Astrocyte of the spinal cord (primary cell): ENCODE results near the gene ATAD2B.

Experiments
- DNase-seq: peaks from one replicate; pipeline ENCODE4 v3.0.0; 2011; ENCODE audit warnings: low read depth, low spot score
- H3K4me3 ChIP-seq: 2 replicates; pipeline ENCODE4 v1.5.1; 2011; ENCODE audit warnings: low read depth, mild to moderate bottlenecking, low read length, moderate library complexity
- CTCF ChIP-seq: IDR thresholded peaks from 2 replicates; pipeline ENCODE4 v1.5.1; 2012; ENCODE audit warnings: low read depth, mild to moderate bottlenecking, low read length, inconsistent platforms
- in situ Hi-C: cut with HindIII; loops from 2 replicates; pipeline ENCODE4 v1.10.0; 2017; ENCODE audit warnings: low sequenced_read_pairs

ATAD2B gene

DNA sequence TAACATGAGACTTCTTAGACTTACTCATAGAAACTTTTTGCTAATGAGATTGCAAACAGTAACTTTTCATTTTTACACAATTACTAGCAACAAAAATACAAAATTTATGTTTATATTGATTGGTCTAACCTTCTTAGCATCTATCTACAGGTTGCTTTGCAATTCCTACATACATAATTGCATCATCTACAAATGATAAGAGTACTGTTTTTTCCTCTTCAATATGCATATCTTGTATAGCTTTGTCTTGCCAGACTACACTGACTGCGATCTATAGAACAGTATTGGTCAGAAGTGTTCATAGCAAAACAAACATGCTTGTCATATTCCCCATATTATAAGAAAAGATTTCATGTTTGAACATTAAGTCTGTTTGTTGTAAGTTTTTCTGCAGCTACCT lies 87.9 kb downstream of the ATAD2B start:
- H3K4me3 ChIP-seq = no peak overlapping the region
- no peak for DNase-seq
- TF ChIP-seq CTCF = no peak
- in situ Hi-C loops = no loop called here

DNA sequence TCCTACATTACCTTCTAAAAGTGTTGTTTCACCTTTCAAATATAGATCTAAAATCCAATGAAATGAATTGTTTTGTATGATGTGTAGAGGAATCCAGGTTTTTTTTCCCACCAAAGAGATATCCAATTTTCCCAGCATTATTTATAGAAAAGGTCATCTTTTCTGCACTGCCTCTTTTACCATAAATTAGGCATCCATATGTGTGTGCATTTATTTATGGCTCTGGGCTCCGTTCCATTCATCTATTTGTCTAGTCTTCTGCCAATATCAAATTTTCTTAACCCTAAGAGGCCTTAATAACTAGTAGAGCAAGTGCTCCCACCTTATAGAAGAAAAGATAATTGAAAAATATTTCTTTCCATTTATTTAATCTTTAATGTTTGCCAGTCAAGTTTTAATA lies 88.3 kb downstream of the ATAD2B start:
- in situ Hi-C loops = no loop called here
- no peak for TF ChIP-seq CTCF
- no peak for DNase-seq
- no peak overlapping the region for H3K4me3 ChIP-seq

DNA sequence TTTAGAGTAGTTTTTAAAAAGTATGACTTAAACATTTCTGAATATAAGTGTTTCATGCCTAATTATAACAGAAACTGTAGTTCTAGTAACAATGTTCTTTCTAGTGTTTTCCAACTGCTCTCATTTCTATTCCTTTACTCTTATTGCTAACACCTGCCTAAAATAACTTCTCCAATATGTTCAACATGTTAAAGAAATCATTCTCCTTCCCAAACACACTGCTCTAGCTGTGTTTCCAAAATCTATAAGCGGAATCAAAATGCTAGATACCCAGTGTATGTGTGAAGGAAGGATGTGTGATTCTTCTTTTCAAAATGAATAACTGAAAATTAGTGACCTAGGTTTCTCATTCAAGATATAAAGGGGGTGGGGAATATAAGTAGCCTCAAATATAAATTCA lies 89.1 kb downstream of the ATAD2B start:
- DNase-seq = no peak
- in situ Hi-C loops = no loop called here
- H3K4me3 ChIP-seq = no peak overlapping the region
- no peak for TF ChIP-seq CTCF

DNA sequence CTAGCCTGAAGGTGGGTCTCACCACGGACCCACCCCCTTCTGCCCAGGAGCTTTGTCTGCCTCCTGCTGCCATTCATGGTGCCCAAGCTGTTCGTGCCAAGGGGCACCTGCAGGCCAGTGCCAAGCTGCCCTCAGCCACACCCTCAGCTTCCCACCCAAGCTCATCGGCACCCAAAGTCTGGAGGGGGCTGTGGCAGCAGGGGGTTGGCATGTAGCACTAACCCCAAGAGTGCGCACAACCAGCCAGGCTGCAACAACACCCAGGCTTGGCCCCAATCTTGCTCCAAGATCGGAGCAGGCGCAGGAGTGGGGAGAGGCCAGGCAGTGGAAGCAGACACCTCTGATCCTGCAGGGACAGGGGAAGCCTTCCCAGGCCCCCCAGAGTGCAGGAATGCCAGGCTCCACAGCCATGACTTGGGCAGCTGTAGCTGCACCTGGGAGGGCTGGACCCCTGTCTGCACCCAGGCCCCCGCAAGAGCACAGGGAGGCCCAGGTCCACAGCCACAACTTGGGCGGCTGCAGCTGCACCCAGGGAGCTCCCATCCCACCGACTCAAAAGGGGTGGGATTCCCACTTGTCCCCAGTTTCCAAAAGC lies 89.9 kb downstream of the ATAD2B start:
- no peak for DNase-seq
- TF ChIP-seq CTCF = no peak
- no peak overlapping the region for H3K4me3 ChIP-seq
- in situ Hi-C loops = no loop called here

GRCh38 chr2:23836505-23836904 lies 90.4 kb downstream of the ATAD2B start:
- no peak overlapping the region for H3K4me3 ChIP-seq
- in situ Hi-C loops = no loop called here
- DNase-seq = no peak
- TF ChIP-seq CTCF = no peak

GRCh38 chr2:23835988-23836387 lies 90.9 kb downstream of the ATAD2B start:
- TF ChIP-seq CTCF = no peak
- in situ Hi-C loops = no loop called here
- DNase-seq = no peak
- H3K4me3 ChIP-seq = no peak overlapping the region

- H3K4me3 ChIP-seq = no peak overlapping the region
- no peak for DNase-seq
- in situ Hi-C loops = no loop called here
- no peak for TF ChIP-seq CTCF
Observed at GRCh38 chr2:23835423-23835822, 91.5 kb downstream of the ATAD2B start.
